ENCODE measurements around the gene ASPSCR1.

DNA sequence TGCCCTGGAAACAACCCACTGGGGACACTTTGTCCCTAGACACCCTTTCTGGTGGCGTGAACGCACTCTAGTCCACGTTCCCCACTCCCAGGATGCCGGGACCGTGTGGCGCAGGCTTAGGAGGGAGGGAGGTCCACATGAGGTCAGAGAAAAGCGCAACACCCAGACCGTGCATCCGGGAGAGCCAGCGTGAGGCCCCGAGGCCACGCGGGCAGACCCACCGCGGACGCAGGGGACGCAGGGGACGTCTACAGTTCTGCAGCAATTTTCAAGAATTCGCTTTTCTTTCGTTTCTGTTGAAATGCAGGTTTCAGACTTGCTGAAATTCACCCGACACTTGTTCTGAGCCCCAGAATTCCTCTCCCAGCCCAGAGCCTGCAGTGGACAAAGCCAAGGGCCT, 69.5 kb downstream of the ASPSCR1 start:
- TF ChIP-seq, protein P1, sequence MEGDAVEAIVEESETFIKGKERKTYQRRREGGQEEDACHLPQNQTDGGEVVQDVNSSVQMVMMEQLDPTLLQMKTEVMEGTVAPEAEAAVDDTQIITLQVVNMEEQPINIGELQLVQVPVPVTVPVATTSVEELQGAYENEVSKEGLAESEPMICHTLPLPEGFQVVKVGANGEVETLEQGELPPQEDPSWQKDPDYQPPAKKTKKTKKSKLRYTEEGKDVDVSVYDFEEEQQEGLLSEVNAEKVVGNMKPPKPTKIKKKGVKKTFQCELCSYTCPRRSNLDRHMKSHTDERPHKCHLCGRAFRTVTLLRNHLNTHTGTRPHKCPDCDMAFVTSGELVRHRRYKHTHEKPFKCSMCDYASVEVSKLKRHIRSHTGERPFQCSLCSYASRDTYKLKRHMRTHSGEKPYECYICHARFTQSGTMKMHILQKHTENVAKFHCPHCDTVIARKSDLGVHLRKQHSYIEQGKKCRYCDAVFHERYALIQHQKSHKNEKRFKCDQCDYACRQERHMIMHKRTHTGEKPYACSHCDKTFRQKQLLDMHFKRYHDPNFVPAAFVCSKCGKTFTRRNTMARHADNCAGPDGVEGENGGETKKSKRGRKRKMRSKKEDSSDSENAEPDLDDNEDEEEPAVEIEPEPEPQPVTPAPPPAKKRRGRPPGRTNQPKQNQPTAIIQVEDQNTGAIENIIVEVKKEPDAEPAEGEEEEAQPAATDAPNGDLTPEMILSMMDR (IDR thresholded peaks at IDR 0.05 in 2 of 3, conservative IDR thresholded peaks at IDR 0.05 in 1 of 3; ENCODE audit: borderline replicate concordance in 1 of 3, insufficient read depth in 1 of 3, low read depth in 2 of 3, low read length in 2 of 3) = no peak
- no peak for TF ChIP-seq POLR2A (IDR thresholded peaks at IDR 0.05; ENCODE audit: borderline replicate concordance, extremely low read depth, insufficient read depth, insufficient read length)
- TF ChIP-seq EZH2phosphoT487 (IDR thresholded peaks at IDR 0.05; ENCODE audit: borderline replicate concordance) = no peak
- TF ChIP-seq SIN3A (IDR thresholded peaks at IDR 0.05; ENCODE audit: low read depth) = no peak
- no peak for TF ChIP-seq SP1 (IDR thresholded peaks at IDR 0.05; ENCODE audit: low read depth)
- TF ChIP-seq EGR1 (IDR thresholded peaks at IDR 0.05; ENCODE audit: low read depth) = no peak
- TF ChIP-seq, protein P2, sequence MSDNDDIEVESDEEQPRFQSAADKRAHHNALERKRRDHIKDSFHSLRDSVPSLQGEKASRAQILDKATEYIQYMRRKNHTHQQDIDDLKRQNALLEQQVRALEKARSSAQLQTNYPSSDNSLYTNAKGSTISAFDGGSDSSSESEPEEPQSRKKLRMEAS (IDR thresholded peaks at IDR 0.05) = no peak
- TF ChIP-seq POLR2AphosphoS5 (IDR thresholded peaks at IDR 0.05; ENCODE audit: low read depth, low read length) = no peak
- no peak for TF ChIP-seq RAD21 (IDR thresholded peaks at IDR 0.05; ENCODE audit: low read depth)
- TF ChIP-seq FOSL1 (IDR thresholded peaks at IDR 0.05; ENCODE audit: low read depth) = no peak
- no peak for TF ChIP-seq EZH2 (IDR thresholded peaks at IDR 0.05)
- TF ChIP-seq CEBPB (IDR thresholded peaks at IDR 0.05; ENCODE audit: low read depth) = no peak
- TF ChIP-seq, protein P3, sequence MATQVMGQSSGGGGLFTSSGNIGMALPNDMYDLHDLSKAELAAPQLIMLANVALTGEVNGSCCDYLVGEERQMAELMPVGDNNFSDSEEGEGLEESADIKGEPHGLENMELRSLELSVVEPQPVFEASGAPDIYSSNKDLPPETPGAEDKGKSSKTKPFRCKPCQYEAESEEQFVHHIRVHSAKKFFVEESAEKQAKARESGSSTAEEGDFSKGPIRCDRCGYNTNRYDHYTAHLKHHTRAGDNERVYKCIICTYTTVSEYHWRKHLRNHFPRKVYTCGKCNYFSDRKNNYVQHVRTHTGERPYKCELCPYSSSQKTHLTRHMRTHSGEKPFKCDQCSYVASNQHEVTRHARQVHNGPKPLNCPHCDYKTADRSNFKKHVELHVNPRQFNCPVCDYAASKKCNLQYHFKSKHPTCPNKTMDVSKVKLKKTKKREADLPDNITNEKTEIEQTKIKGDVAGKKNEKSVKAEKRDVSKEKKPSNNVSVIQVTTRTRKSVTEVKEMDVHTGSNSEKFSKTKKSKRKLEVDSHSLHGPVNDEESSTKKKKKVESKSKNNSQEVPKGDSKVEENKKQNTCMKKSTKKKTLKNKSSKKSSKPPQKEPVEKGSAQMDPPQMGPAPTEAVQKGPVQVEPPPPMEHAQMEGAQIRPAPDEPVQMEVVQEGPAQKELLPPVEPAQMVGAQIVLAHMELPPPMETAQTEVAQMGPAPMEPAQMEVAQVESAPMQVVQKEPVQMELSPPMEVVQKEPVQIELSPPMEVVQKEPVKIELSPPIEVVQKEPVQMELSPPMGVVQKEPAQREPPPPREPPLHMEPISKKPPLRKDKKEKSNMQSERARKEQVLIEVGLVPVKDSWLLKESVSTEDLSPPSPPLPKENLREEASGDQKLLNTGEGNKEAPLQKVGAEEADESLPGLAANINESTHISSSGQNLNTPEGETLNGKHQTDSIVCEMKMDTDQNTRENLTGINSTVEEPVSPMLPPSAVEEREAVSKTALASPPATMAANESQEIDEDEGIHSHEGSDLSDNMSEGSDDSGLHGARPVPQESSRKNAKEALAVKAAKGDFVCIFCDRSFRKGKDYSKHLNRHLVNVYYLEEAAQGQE (IDR thresholded peaks at IDR 0.05; ENCODE audit: low read depth) = no peak

Measured in HCT116 (cell line).